HFFc6 (cell line): Measurements from ENCODE around the gene ADA. TPM values are rescaled to one million over a fixed set of nuclear protein-coding genes. Genes with fewer than 3 reads are reported as not detected.
A peak's percentile ranks its signal among the peaks of the same experiment; 100 is the strongest.

ENCODE experiments used
- DNase-seq: peaks from one replicate; pipeline ENCODE4 v3.0.0-alpha.2; 2018
- H3K27ac Mint-ChIP-seq: 2 replicates; pipeline ENCODE4 v1.8.0; 2020; ENCODE audit warnings: mild to moderate bottlenecking, mixed read lengths
- H3K27me3 Mint-ChIP-seq: 2 replicates; pipeline ENCODE4 v1.8.0; 2021; ENCODE audit warnings: mild to moderate bottlenecking, moderate library complexity, mixed read lengths; ENCODE audit not compliant: insufficient read depth
- H3K36me3 Mint-ChIP-seq: 2 replicates; pipeline ENCODE4 v1.8.0; 2021; ENCODE audit warnings: low read depth, mixed read lengths
- H3K4me1 Mint-ChIP-seq: 2 replicates; pipeline ENCODE4 v1.8.0; 2020; ENCODE audit warnings: low read depth, mixed read lengths
- H3K4me3 Mint-ChIP-seq: 2 replicates; pipeline ENCODE4 v1.8.0; 2020; ENCODE audit warnings: mild to moderate bottlenecking, moderate library complexity, mixed read lengths
- H3K9me3 Mint-ChIP-seq: 2 replicates; pipeline ENCODE4 v1.8.0; 2020; ENCODE audit warnings: mild to moderate bottlenecking, mixed read lengths
- CTCF ChIP-seq: fragments of 200-600 bp; sonication (generic); IDR thresholded peaks from 2 replicates; pipeline ENCODE4 v1.5.0; 2021; ENCODE audit warnings: antibody characterized with exemption, mild to moderate bottlenecking
- total RNA-seq, 6 experiments: library from RNA; stranded (reverse); fragmentation: NEBNext Ultra II Directional; extraction: Animal tissue kit (Norgen Biotek cat#: 25700); gene quantifications; 2 replicates in 1 of 6; 3 replicates in 5 of 6; pipeline ENCODE4 v1.2.3, GENCODE V29; 2021

ADA gene
- total RNA-seq, 6 experiments from 2014 or later = 11.0 to 15.9 (median 12.7) TPM

- no peak for TF ChIP-seq CTCF
These were observed 2.0 kb upstream of the ADA start for GRCh38 chr20:44653546-44653945.

GRCh38 chr20:44651434-44651683 lies 140 bp downstream of the ADA start:
- H3K27ac Mint-ChIP-seq = no peak overlapping the region
- H3K36me3 Mint-ChIP-seq = 0 out of 2 replicates have a peak, but pooled peaks cover 11% of the 10 kb centered on the region
- peaks cover 3% of the 10 kb centered on the region for H3K27me3 Mint-ChIP-seq
- H3K9me3 Mint-ChIP-seq = peaks cover 4% of the 10 kb centered on the region; the same call in 1 of the 2 replicates
- peaks cover 29% of the 10 kb centered on the region for H3K4me1 Mint-ChIP-seq
- H3K4me3 Mint-ChIP-seq = peak overlapping the region; percentile 92
- no peak for DNase-seq
- TF ChIP-seq CTCF = no peak

More at GRCh38 chr20:44653546-44653945, 2.0 kb upstream of the ADA start:
- Mint-ChIP-seq H3K36me3 (peaks cover 11% of the 10 kb centered on the region; the same call in 1 of the 2 replicates), H3K9me3 (peaks cover 9% of the 10 kb centered on the region; the same call in 1 of the 2 replicates), H3K27ac (no peak overlapping the region), H3K4me3 (peak overlapping the region; percentile 92; the same call in 1 of the 2 replicates), H3K4me1 (peaks cover 17% of the 10 kb centered on the region), H3K27me3 (peaks cover 5% of the 10 kb centered on the region)
- no peak for DNase-seq

GRCh38 chr20:44650771-44651433 lies 597 bp downstream of the ADA start:
- DNase-seq = no peak
- Mint-ChIP-seq H3K4me1 (peaks cover 34% of the 10 kb centered on the region), H3K27me3 (peaks cover 3% of the 10 kb centered on the region)

GRCh38 chr20:44649976-44650375 lies 1.5 kb downstream of the ADA start:
- Mint-ChIP-seq H3K27ac (no peak overlapping the region), H3K4me1 (peaks cover 36% of the 10 kb centered on the region), H3K36me3 (0 out of 2 replicates have a peak, but pooled peaks cover 11% of the 10 kb centered on the region), H3K27me3 (peaks cover 1% of the 10 kb centered on the region; the same call in 1 of the 2 replicates), H3K4me3 (no peak overlapping the region), H3K9me3 (peaks cover 4% of the 10 kb centered on the region; the same call in 1 of the 2 replicates)
- TF ChIP-seq CTCF = no peak
- DNase-seq = no peak

More at GRCh38 chr20:44650771-44651433, 597 bp downstream of the ADA start:
- no peak for TF ChIP-seq CTCF
- Mint-ChIP-seq H3K27ac (no peak overlapping the region), H3K9me3 (peaks cover 4% of the 10 kb centered on the region; the same call in 1 of the 2 replicates), H3K36me3 (0 out of 2 replicates have a peak, but pooled peaks cover 11% of the 10 kb centered on the region), H3K4me3 (peak overlapping the region; percentile 92)

GRCh38 chr20:44649126-44649525 lies 2.4 kb downstream of the ADA start:
- TF ChIP-seq CTCF = no peak
- Mint-ChIP-seq H3K4me1 (peaks cover 44% of the 10 kb centered on the region), H3K4me3 (no peak overlapping the region), H3K36me3 (0 out of 2 replicates have a peak, but pooled peaks cover 7% of the 10 kb centered on the region), H3K27ac (no peak overlapping the region), H3K27me3 (no peaks in the 10 kb centered on the region), H3K9me3 (peaks cover 2% of the 10 kb centered on the region; the same call in 1 of the 2 replicates)
- DNase-seq = no peak
